Tibial nerve (tissue), 4 donors: ENCODE results near the gene SH3RF3.

Experiments
- EP300 ChIP-seq, 2 donors: sonication (generic); formaldehyde crosslinking; IDR thresholded peaks; one replicate each; pipeline ENCODE4 v1.6.1; 2017; ENCODE audit warnings: antibody characterized with exemption in 2 of 2, mild to moderate bottlenecking in 1 of 2
- TF ChIP-seq, protein P1 (sequence below), 5 experiments: fragments of 200-600 bp in 3 of 5; fragments of 450-650 bp in 2 of 5; sonication (generic) in 3 of 5; IDR thresholded peaks; one replicate each; pipeline ENCODE4 v1.5.1; 2016 to 2019; ENCODE audit warnings: antibody characterized with exemption in 5 of 5, mild to moderate bottlenecking in 3 of 5, moderate library complexity in 2 of 5

DNA sequence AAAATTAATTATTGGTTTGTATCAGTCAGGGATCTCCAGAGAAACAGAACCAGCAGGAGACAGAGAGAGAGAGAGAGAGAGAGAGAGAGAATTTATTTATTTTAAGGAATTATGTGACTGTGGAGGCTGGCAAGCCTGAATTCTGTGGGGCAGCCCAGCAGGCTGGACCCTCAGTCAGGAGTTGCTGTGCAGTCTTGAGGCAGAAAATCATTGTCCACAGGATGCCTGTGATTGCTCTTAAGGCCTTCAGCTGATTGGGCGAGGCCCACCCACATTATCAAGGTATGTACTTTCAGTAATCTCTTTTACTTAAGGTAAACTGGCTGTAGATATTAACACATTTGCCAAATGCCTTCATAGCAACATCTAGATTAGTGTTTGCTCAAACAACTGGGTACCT lies 329.5 kb downstream of the SH3RF3 start:
- TF ChIP-seq EP300 (IDR thresholded peaks at IDR 0.05), result no peak
- TF ChIP-seq, protein P1, sequence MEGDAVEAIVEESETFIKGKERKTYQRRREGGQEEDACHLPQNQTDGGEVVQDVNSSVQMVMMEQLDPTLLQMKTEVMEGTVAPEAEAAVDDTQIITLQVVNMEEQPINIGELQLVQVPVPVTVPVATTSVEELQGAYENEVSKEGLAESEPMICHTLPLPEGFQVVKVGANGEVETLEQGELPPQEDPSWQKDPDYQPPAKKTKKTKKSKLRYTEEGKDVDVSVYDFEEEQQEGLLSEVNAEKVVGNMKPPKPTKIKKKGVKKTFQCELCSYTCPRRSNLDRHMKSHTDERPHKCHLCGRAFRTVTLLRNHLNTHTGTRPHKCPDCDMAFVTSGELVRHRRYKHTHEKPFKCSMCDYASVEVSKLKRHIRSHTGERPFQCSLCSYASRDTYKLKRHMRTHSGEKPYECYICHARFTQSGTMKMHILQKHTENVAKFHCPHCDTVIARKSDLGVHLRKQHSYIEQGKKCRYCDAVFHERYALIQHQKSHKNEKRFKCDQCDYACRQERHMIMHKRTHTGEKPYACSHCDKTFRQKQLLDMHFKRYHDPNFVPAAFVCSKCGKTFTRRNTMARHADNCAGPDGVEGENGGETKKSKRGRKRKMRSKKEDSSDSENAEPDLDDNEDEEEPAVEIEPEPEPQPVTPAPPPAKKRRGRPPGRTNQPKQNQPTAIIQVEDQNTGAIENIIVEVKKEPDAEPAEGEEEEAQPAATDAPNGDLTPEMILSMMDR (IDR thresholded peaks at IDR 0.05), result no peak
